Stimulated activated CD8-positive, alpha-beta memory T cell treated with anti-CD3 and anti-CD28 coated beads, Interleukin-12 subunit alpha, Interleukin-12 subunit beta, amount 100 ng/mL, for 4 hours (primary cell): ENCODE data around the gene IDI1.
"Not testable (repeated sequence)": the region's sequence is repeated elsewhere in the genome, so short reads cannot be mapped to it uniquely, and the experiment has no call there.

Source experiments
- DNase-seq: peaks from one replicate; pipeline ENCODE4 v3.0.0-alpha.2; 2020; ENCODE audit warnings: low read depth

IDI1 gene

DNA sequence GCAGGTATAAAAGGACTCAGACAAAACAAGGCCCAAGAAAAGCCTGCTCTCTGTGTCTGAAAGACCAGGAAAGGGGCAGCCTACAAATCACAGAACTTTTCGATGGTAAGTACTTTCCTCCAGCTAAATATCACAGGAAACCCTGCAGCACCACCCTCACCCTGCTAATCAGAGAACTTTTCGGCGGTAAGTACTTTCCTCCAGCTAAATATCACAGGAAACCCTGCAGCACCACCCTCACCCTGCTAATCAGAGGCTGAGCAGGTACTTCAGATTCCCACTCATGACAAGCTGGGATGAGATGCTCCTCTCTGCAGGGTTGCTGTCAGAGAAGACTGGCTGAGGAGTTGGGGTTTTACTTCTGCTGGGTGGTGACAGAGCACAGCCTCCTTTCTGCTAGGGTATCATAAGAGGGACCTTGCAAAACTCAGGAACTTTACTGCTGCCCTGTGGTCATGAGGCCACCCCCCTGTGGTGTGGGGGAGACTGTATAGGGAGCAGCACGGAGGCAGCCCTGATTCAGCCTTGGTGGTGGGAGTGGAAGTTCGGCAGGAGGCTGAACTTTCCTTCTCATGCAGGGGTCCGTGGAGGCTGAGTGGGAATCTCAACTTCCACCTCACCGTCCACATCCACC lies 14.4 kb upstream of the IDI1 start:
- DNase-seq = no peak

GRCh38 chr10:1061930-1062774 lies 13.2 kb upstream of the IDI1 start:
- DNase-seq = no peak

DNA sequence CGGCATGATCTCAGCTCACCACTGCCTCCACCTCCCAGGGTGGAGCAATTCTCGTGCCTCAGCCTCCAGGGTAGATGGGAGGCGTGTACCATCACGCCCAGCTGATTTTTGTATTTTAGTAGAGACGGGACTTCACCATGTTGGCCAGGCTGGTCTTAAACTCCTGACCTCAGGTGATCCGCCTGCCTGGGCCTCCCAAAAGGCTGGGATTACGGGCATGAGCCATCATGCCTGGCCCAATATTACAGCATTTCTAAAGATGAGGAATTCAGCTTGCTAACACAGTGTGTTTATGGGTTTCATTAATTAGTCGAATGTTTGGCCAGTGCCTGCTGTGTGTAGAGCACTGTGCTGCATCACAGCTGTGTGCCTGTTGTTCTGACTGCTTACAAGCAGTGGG lies 11.0 kb upstream of the IDI1 start:
- no peak for DNase-seq

- no peak for DNase-seq
Measured at GRCh38 chr10:1058017-1058416, 9.1 kb upstream of the IDI1 start.

DNA sequence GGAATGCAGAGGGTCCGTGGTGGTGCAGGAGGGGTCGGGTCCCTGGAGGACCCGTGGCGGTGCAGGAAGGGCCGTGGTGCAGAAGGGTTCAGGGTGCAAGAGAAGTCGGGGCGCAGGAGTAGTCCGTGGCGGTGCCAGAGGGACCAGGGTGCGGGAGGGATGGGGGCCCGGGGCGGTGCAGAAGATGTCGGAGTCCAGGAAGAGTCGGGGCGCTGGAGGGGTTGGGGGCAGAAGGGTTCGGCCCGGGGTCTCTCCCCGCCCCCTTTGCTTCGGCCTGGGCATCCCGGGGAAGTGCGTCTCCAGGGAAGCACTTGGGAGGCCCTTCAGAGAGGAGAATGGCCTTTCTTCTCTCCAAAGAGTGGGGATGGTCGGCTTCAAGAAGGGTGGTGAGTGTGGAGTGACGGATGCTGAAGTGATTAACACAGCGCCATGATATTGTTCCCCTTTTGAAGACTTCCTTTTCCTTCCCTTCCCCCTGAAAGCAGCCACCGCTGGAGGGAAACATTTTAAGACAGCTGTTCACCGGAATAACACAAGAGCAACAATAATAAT lies 8.3 kb upstream of the IDI1 start:
- DNase-seq = no peak

DNA sequence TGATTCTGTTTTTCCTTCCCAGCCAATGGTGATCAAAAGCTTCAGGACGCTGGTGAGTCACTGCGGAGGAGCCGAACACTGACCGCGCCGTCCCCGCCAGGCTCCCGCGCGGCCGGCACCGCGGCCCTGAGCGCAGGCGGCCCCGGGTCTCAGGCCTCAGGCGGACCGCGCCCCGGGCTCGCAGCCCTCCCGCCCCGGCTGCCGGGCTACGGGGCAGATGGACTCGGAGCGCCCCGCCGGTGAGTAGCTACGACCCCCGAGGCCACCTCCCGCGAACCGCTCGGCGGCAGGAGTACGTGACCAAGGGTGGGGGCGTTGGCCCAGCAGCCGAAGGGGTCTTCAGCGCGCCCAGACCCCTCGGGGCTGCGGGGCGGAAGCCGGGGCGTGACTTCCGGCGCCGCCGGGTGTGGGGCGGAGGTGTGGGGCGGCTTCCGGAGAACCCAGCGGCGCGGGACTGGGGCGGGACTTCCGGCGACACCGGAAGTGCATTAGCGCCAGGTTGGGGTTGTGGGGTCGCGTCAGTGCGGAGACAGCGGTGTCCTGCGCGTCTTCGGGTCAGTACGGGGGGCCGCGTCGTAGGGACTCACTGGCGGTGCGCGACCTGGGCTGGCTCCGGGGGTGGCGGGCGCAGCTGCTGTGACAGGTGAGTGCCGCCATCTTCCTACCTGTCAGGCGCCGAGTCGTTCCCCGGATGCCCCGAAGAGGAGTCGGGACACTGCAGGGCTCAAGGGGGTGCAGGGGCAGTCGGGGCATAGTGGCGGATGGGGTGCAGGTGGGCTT lies 7.6 kb upstream of the IDI1 start, which contains the start of gene WDR37:
Gene WDR37 (plus strand): TSS at position 60 of the 780 bp plus-strand sequence. CDS start 15,771 bp downstream, outside the sequence.
- DNase-seq = peak; percentile 84

GRCh38 chr10:1054684-1055083 lies 5.8 kb upstream of the IDI1 start:
- no peak for DNase-seq

DNA sequence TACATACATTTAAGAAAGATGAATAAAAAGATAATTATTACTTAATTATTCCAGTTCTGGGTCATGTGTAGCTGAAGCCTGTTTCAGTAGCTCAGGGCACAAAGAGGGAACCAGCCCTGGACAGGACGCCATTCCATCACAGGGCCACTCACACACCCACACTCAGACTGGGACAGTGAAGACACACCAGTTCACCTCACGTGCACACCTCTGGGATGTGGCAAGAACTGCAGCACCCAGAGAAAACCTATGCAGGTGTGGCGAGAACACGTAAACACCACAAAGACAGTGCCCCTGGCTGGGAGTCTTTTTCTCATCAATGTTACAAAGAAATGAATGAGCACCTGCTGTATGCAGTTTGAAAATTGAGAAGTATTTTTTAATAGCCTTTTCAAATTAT lies 1.6 kb upstream of the IDI1 start:
- DNase-seq = no peak

DNA sequence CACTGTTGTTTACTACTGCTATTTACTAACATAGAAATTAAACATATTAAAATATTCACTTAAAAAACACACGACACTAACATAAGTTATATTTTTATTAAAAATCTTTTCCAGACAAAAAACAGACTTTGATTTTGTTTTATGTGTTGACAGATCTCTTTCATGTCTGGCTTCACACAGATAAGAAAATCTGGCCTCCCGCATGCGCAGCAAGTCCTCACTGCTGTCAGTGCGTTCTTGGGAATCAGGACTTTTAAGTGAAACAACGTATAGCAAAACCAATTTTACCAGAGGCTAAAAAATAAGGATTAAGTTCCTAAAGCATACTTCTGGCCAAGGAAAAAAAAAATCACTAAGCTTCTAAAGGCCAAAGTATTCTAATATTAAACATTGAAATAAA lies 1.2 kb upstream of the IDI1 start:
- DNase-seq = no peak

DNA sequence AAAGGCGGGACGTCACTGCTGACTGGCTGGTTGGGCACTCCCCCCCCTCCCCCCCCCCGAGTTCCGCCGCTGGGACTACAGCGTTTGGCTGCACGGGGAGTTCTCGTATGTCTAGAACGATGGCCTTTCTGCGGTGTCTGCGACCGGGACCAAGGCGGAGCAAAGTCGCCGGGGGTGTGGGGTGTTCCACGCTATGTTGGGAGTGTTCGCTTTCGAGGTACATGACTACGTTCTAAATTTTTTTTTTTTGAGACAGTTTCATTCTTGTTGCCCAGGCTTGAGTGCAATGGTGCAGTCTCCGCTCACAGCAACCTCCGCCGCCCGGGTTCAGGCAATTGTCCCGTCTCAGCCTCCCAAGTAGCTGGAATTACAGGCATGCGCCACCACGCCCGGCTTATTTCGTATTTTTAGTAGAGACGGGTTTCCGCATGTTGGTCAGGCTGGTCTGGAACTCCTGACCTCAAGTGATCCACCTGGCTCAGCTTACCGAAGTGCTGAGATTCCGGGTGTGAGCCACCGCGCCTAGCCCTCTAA lies 573 bp upstream of the IDI1 start:
- no peak for DNase-seq

GRCh38 chr10:1048349-1048731 lies 579 bp downstream of the IDI1 start:
- DNase-seq = no peak

GRCh38 chr10:1047937-1048336 lies 982 bp downstream of the IDI1 start:
- DNase-seq = no peak

- no peak for DNase-seq
Measured at GRCh38 chr10:1045415-1045814, 3.5 kb downstream of the IDI1 start.

DNA sequence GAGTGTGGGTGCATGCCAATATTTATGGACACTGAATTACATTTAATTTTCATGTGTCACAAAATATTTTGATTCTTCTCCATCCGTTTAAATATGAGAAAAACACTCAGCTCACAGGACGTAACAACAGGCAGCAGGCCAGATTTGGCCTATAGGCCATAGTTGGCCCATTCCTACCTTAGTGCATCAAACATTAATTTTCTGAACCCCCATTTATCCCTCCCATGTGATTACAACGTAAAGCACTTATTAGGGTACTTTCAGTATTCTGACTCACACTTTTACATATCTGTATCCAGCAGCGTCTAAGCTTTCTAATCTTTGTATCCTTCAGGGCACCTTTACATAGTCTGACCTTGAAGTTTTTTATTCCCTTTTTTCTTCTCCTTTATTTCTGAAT lies 4.0 kb downstream of the IDI1 start:
- DNase-seq = no peak

DNA sequence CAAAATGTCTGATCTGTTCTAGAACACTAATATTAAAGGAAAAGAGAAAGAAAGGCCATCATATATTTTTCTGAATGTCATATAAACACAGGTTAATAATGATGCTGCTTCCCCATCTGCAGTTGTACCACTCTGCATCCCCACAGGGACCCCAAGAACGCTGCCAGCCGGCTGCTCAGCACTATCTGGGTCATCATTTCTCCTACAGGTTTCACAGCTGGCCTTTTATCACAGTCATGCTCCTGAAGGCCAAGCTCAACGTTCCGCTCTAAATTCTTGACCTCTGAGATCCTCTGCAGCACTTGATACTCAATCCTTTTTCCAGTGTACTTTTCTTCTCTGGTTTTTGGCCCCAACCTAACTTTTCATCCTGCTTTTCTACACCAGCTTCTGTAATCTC lies 4.8 kb downstream of the IDI1 start:
- DNase-seq = no peak

DNA sequence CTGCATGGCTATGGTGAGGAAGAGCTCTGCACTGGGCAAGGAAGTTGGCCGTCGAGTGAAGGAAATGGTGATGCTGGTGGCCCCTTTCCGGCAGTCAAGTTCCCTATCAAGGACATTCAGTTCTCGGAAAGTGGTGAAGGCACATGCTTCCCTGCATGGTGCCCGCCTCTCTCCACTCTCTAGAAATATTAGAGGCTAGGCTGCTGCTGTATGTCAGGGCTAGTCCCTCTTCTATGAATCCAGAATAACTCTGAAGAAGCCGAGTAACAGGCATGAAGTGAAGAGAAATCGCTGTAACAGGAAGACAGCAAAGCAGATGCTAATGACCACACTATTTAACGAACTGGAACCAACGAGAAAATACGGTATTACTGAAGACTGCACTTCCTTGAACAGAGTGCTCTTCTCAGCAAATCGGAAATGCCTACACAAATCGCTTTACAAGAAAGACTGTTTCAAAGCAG lies 5.4 kb downstream of the IDI1 start:
- no peak for DNase-seq

GRCh38 chr10:1041514-1041913 lies 7.4 kb downstream of the IDI1 start:
- DNase-seq = no peak

GRCh38 chr10:1040133-1040532 lies 8.8 kb downstream of the IDI1 start:
- DNase-seq = no peak

- not testable (repeated sequence) for DNase-seq
Measured at GRCh38 chr10:1038769-1039168, 10.2 kb downstream of the IDI1 start.

GRCh38 chr10:1037098-1037497 lies 11.8 kb downstream of the IDI1 start:
- DNase-seq = no peak

- no peak for DNase-seq
Measured at GRCh38 chr10:1036341-1036791, 12.6 kb downstream of the IDI1 start.

- DNase-seq = no peak
Measured at GRCh38 chr10:1035201-1035600, 13.7 kb downstream of the IDI1 start.
